Measurements from ENCODE around the gene PLK3.
"Not testable (repeated sequence)": the region's sequence is repeated elsewhere in the genome, so short reads cannot be mapped to it uniquely, and the experiment has no call there.

GRCh38 chr1:44815926-44816325, 15.7 kb downstream of the PLK3 start:
- not testable (repeated sequence) for TF ChIP-seq EZH2 (IDR thresholded peaks at IDR 0.05; ENCODE audit: insufficient read depth, poor library complexity, severe bottlenecking); EZH2phosphoT487 (IDR thresholded peaks at IDR 0.05; ENCODE audit: insufficient read depth, low read depth)
